Measurements from ENCODE around the gene TTC12.

The TTC12 gene

GRCh38 chr11:113314065-113314388 is 356 bp upstream of the TTC12 start:
- DNase-seq, result no peak
- in situ Hi-C loops (cut with HindIII; ENCODE audit: low pct_ligation_motif_present, low pct_unique_long_range_greater_than_20kb, low sequenced_read_pairs), result no loop called here

- in situ Hi-C loops (cut with HindIII; ENCODE audit: low pct_ligation_motif_present, low pct_unique_long_range_greater_than_20kb, low sequenced_read_pairs), result no loop called here
These were observed 1.4 kb downstream of the TTC12 start for GRCh38 chr11:113315811-113316210.

GRCh38 chr11:113316256-113316655 is 1.9 kb downstream of the TTC12 start:
- in situ Hi-C loops (cut with HindIII; ENCODE audit: low pct_ligation_motif_present, low pct_unique_long_range_greater_than_20kb, low sequenced_read_pairs), result no loop called here

More at GRCh38 chr11:113315811-113316210, 1.4 kb downstream of the TTC12 start:
- DNase-seq, result no peak

GRCh38 chr11:113317339-113317738 is 3.0 kb downstream of the TTC12 start:
- in situ Hi-C loops (cut with HindIII; ENCODE audit: low pct_ligation_motif_present, low pct_unique_long_range_greater_than_20kb, low sequenced_read_pairs), result no loop called here

More at GRCh38 chr11:113316256-113316655, 1.9 kb downstream of the TTC12 start:
- DNase-seq, result no peak

GRCh38 chr11:113319085-113319484 is 4.7 kb downstream of the TTC12 start:
- in situ Hi-C loops (cut with HindIII; ENCODE audit: low pct_ligation_motif_present, low pct_unique_long_range_greater_than_20kb, low sequenced_read_pairs), result no loop called here
- no peak for DNase-seq

More at GRCh38 chr11:113317339-113317738, 3.0 kb downstream of the TTC12 start:
- DNase-seq, result no peak

- in situ Hi-C loops (cut with HindIII; ENCODE audit: low pct_ligation_motif_present, low pct_unique_long_range_greater_than_20kb, low sequenced_read_pairs), result no loop called here
These were observed 7.8 kb downstream of the TTC12 start for GRCh38 chr11:113322158-113322557.

GRCh38 chr11:113324250-113324649 is 9.9 kb downstream of the TTC12 start:
- in situ Hi-C loops (cut with HindIII; ENCODE audit: low pct_ligation_motif_present, low pct_unique_long_range_greater_than_20kb, low sequenced_read_pairs), result no loop called here
- DNase-seq, result no peak

More at GRCh38 chr11:113322158-113322557, 7.8 kb downstream of the TTC12 start:
- no peak for DNase-seq

- in situ Hi-C loops (cut with HindIII; ENCODE audit: low pct_ligation_motif_present, low pct_unique_long_range_greater_than_20kb, low sequenced_read_pairs), result no loop called here
- no peak for DNase-seq
These were observed 15.3 kb downstream of the TTC12 start for GRCh38 chr11:113329725-113330124.

- in situ Hi-C loops (cut with HindIII; ENCODE audit: low pct_ligation_motif_present, low pct_unique_long_range_greater_than_20kb, low sequenced_read_pairs), result no loop called here
These were observed 17.1 kb downstream of the TTC12 start for GRCh38 chr11:113331441-113331840.

GRCh38 chr11:113332023-113332422 is 17.6 kb downstream of the TTC12 start:
- DNase-seq, result no peak
- in situ Hi-C loops (cut with HindIII; ENCODE audit: low pct_ligation_motif_present, low pct_unique_long_range_greater_than_20kb, low sequenced_read_pairs), result no loop called here

More at GRCh38 chr11:113331441-113331840, 17.1 kb downstream of the TTC12 start:
- no peak for DNase-seq

- in situ Hi-C loops (cut with HindIII; ENCODE audit: low pct_ligation_motif_present, low pct_unique_long_range_greater_than_20kb, low sequenced_read_pairs), result no loop called here
- DNase-seq, result no peak
These were observed 18.4 kb downstream of the TTC12 start for GRCh38 chr11:113332638-113333329.

- in situ Hi-C loops (cut with HindIII; ENCODE audit: low pct_ligation_motif_present, low pct_unique_long_range_greater_than_20kb, low sequenced_read_pairs), result no loop called here
- DNase-seq, result no peak
These were observed 19.8 kb downstream of the TTC12 start for GRCh38 chr11:113334183-113334582.

- no peak for DNase-seq
- in situ Hi-C loops (cut with HindIII; ENCODE audit: low pct_ligation_motif_present, low pct_unique_long_range_greater_than_20kb, low sequenced_read_pairs), result no loop called here
These were observed 24.3 kb downstream of the TTC12 start for GRCh38 chr11:113338730-113339129.

GRCh38 chr11:113339929-113340589 is 25.7 kb downstream of the TTC12 start:
- DNase-seq, result no peak
- in situ Hi-C loops (cut with HindIII; ENCODE audit: low pct_ligation_motif_present, low pct_unique_long_range_greater_than_20kb, low sequenced_read_pairs), result no loop called here

GRCh38 chr11:113341388-113342165 is 27.2 kb downstream of the TTC12 start:
- in situ Hi-C loops (cut with HindIII; ENCODE audit: low pct_ligation_motif_present, low pct_unique_long_range_greater_than_20kb, low sequenced_read_pairs), result no loop called here
- DNase-seq, result no peak

- no peak for DNase-seq
- in situ Hi-C loops (cut with HindIII; ENCODE audit: low pct_ligation_motif_present, low pct_unique_long_range_greater_than_20kb, low sequenced_read_pairs), result no loop called here
These were observed 31.6 kb downstream of the TTC12 start for GRCh38 chr11:113345978-113346377.

GRCh38 chr11:113349528-113349927 is 35.1 kb downstream of the TTC12 start:
- in situ Hi-C loops (cut with HindIII; ENCODE audit: low pct_ligation_motif_present, low pct_unique_long_range_greater_than_20kb, low sequenced_read_pairs), result no loop called here
- no peak for DNase-seq

- in situ Hi-C loops (cut with HindIII; ENCODE audit: low pct_ligation_motif_present, low pct_unique_long_range_greater_than_20kb, low sequenced_read_pairs), result no loop called here
- DNase-seq, result no peak
These were observed 36.1 kb downstream of the TTC12 start for GRCh38 chr11:113350336-113351067.

GRCh38 chr11:113351068-113351450 is 36.7 kb downstream of the TTC12 start:
- no peak for DNase-seq
- in situ Hi-C loops (cut with HindIII; ENCODE audit: low pct_ligation_motif_present, low pct_unique_long_range_greater_than_20kb, low sequenced_read_pairs), result no loop called here

Data from ACHN (cell line).